ENCODE results near the gene MMP24OS. TPM values are rescaled to one million over a fixed set of nuclear protein-coding genes. Genes with fewer than 3 reads are reported as not detected.

The MMP24OS gene
- total and polyA plus RNA-seq, 8 donors, result 31.9 to 109 (median 42.1) TPM

DNA sequence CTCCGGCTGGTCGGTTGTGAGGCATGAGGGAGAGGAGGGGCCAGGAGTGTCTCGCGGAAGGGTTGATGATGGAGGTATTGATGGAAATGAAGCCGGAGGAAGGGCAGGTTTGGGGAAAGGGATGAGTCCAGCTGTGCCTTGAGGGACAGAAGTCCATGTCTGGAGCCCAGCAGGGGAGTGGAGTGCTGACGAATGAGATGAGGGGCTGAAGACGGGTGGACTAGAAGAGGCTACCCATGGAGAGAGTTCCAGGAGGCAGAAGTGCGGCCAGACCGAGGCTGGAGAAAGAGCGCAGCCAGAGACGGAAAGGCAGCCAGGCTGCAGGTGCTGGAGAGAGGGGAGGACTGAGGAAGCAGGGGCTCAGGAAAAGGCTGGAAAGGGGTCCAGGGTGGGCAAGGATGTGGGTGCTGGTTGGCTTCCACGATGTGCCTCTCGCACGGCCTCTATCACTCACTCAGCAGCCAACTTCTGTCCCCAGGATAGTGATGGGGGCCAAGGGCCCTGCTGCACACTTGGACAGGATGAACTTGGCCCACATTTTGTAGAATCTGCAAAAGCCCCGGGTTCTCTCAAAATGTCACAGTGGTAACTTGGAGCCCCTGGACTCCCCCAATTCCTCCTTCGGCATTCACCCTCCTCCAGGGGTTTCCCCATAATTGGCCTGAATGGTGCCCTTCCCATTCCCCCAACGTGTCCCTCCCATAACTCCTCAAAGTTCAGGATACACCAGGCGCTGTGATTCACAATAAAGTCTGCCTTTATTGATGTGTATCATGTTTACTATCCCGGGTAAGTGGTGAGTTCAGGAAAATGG is 7.3 kb upstream of the MMP24OS start:
- no peak for DNase-seq
- ATAC-seq, result peak; percentile 5

GRCh38 chr20:35284267-35284991 is 6.5 kb upstream of the MMP24OS start, which contains the start of gene EIF6:
TSS of gene EIF6 (minus strand) at chr20:35284772. CDS start at chr20:35284487, 285 bp downstream.
- Histone ChIP-seq H3K4me3 (peak within 1 kb of the TSS; percentile 97 to 99), H3K27me3 (no peaks in the 10 kb centered on the region), H3K27ac (peak within 1 kb of the TSS; percentile 84 to 85), H3K4me1 (peaks cover 10 to 22% of the 10 kb centered on the region in 2 donors), H3K36me3 (peaks cover 0 to 30% of the 10 kb centered on the region in 2 donors), H3K9me3 (no peaks in the 10 kb centered on the region)
- intact Hi-C loops (cut with DNase I), result no loop called here
- ATAC-seq (peak; percentile 94), DNase-seq (peak; percentile 80 to 93 (median 84))
- no peak for TF ChIP-seq CTCF (IDR thresholded peaks at IDR 0.05)

More for the DNA sequence above, 7.3 kb upstream of the MMP24OS start:
- TF ChIP-seq CTCF (IDR thresholded peaks at IDR 0.05), result no peak
- peak overlapping the region; percentile 97 to 99 for H3K4me3 ChIP-seq
- intact Hi-C loops (cut with DNase I), result no loop called here
- H3K27ac ChIP-seq, result peak overlapping the region; percentile 84 to 85
- peaks cover 0 to 22% of the 10 kb centered on the region in 2 donors for H3K36me3 ChIP-seq
- H3K9me3 ChIP-seq, result no peaks in the 10 kb centered on the region
- H3K4me1 ChIP-seq, result peaks cover 10 to 22% of the 10 kb centered on the region in 2 donors
- no peaks in the 10 kb centered on the region for H3K27me3 ChIP-seq

DNA sequence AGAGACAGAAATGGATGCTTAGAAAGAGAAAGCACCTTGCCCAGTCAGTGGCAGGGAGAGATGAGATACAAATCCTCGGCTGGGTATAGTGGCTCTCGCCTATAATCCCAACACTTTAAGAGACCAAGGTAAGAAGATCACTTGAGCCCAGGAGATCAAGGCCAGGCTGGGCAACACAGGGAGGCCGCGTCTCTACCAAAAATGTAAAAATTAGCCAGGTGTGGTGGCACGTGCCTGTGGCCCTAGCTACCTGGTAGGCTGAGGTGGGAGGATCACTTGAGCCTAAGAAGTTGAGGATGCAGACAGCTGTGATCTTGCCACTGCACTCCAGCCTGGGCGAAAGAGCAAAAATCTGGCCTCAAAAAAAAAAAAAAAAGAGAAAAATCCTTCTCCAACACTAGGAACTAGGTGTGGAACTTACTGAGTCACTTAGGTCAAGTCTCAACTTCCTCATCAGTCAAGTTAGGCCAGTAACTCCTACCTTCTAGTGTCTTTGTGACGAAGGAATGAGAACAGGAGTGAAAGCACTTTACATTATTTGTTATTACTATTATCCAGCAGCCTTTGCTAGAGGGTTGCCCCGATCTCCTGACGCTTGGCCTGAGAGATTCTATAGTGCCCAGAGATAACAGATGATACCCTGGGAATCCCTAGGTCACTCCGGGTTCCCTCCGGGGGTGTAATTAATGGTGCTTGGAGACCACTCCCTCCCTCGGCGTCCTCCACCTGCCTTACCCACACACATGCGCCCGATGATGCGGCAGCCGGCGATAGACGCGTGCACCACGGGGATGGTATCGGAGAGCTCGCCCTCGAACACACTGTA is 5.7 kb upstream of the MMP24OS start:
- Histone ChIP-seq H3K4me3 (peak overlapping the region; percentile 97 to 99), H3K27me3 (no peaks in the 10 kb centered on the region), H3K27ac (peak overlapping the region; percentile 84 to 85), H3K4me1 (peaks cover 10 to 25% of the 10 kb centered on the region in 2 donors), H3K9me3 (no peaks in the 10 kb centered on the region), H3K36me3 (peaks cover 0 to 37% of the 10 kb centered on the region in 2 donors)
- intact Hi-C loops (cut with DNase I), result no loop called here
- DNase-seq, result no peak
- no peak for TF ChIP-seq CTCF (IDR thresholded peaks at IDR 0.05)
- peak; percentile 21 for ATAC-seq

- Histone ChIP-seq H3K9me3 (no peaks in the 10 kb centered on the region), H3K4me3 (no peak overlapping the region), H3K27me3 (no peaks in the 10 kb centered on the region), H3K4me1 (peaks cover 15 to 38% of the 10 kb centered on the region in 2 donors), H3K27ac (no peak overlapping the region), H3K36me3 (peaks cover 0 to 42% of the 10 kb centered on the region in 2 donors)
- ATAC-seq, result no peak
- no peak for TF ChIP-seq CTCF (IDR thresholded peaks at IDR 0.05)
- intact Hi-C loops (cut with DNase I), result no loop called here
- DNase-seq, result no peak
Observed at GRCh38 chr20:35281506-35282101, 3.7 kb upstream of the MMP24OS start.
